Dedifferentiated amniotic fluid mesenchymal stem cell (primary cell): ENCODE measurements around the gene PCDHA9.
"Not testable (repeated sequence)": the region's sequence is repeated elsewhere in the genome, so short reads cannot be mapped to it uniquely, and the experiment has no call there.

Experiments
- DNase-seq: peaks from one replicate; pipeline ENCODE4 v3.0.0-alpha.2; 2016; ENCODE audit errors: extremely low spot score

The PCDHA9 gene

DNA sequence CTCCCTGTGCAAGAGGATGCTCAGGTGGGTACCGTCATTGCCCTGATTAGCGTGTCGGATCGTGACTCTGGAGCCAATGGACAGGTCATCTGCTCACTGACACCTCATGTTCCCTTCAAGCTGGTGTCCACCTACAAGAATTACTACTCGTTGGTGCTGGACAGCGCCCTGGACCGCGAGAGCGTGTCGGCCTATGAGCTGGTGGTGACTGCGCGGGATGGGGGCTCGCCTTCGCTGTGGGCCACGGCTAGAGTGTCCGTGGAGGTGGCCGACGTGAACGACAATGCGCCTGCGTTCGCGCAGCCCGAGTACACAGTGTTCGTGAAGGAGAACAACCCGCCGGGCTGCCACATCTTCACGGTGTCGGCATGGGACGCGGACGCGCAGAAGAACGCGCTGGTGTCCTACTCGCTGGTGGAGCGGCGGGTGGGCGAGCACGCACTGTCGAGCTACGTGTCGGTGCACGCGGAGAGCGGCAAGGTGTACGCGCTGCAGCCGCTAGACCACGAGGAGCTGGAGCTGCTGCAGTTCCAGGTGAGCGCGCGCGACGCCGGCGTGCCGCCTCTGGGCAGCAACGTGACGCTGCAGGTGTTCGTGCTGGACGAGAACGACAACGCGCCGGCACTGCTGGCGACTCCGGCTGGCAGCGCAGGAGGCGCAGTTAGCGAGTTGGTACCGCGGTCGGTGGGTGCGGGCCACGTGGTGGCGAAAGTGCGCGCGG lies 28.5 kb downstream of the PCDHA9 start:
- not testable (repeated sequence) for DNase-seq

DNA sequence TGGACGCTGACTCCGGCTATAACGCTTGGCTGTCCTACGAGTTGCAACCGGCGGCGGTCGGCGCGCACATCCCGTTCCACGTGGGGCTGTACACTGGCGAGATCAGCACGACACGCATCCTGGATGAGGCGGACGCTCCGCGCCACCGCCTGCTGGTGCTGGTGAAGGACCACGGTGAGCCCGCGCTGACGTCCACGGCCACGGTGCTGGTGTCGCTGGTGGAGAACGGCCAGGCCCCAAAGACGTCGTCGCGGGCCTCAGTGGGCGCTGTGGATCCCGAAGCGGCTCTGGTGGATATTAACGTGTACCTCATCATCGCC lies 29.0 kb downstream of the PCDHA9 start:
- DNase-seq: no peak

- no peak for DNase-seq
Measured at GRCh38 chr5:140881889-140882590, 33.9 kb downstream of the PCDHA9 start, which contains the start of gene PCDHA13. Gene PCDHA13, plus strand, starts transcription at chr5:140882124. Its CDS starts 145 bp downstream, at chr5:140882269.

GRCh38 chr5:140882591-140882899 lies 34.4 kb downstream of the PCDHA9 start:
- DNase-seq: no peak

DNA sequence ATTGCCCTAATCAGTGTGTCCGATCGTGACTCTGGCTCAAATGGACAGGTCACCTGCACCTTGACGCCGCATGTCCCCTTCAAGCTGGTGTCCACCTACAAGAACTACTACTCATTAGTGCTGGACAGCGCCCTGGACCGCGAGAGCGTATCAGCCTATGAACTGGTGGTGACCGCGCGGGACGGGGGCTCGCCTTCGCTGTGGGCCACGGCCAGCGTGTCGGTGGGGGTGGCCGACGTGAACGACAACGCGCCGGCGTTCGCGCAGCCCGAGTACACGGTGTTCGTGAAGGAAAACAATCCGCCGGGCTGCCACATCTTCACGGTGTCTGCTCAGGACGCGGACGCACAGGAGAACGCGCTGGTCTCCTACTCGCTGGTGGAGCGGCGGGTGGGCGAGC lies 35.2 kb downstream of the PCDHA9 start:
- DNase-seq: no peak

DNA sequence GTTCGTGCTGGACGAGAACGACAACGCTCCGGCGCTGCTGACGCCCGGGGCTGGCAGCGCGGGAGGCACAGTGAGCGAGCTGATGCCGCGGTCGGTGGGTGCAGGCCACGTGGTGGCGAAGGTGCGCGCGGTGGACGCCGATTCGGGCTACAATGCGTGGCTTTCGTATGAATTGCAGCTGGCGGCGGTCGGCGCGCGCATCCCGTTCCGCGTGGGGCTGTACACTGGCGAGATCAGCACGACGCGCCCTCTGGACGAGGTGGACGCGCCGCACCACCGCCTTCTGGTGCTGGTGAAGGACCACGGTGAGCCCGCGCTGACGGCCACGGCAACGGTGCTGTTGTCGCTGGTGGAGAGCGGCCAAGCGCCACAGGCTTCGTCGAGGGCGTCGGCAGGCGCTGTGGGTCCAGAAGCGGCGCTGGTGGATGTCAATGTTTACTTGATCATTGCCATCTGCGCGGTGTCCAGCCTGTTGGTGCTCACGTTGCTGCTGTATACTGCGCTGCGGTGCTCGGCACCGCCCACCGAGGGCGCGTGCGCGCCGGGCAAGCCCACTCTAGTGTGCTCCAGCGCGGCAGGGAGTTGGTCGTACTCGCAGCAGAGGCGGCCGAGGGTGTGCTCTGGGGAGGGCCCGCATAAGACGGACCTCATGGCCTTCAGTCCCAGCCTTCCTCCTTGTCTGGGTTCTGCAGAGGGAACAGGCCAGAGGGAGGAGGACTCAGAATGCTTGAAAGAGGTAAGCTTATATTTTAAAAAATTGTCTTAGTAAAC lies 35.9 kb downstream of the PCDHA9 start:
- no peak for DNase-seq
